Measurements from ENCODE around the gene RNASEH1. TPM values are rescaled to one million over a fixed set of nuclear protein-coding genes. Genes with fewer than 3 reads are reported as not detected.

The RNASEH1 gene
- polyA plus RNA-seq, 4 donors: 5.1 to 16.4 (median 9.6) TPM

GRCh38 chr2:3595985-3596384 lies 37.9 kb upstream of the RNASEH1 start:
- FAIRE-seq (no peak), DNase-seq (no peak)
- 81 to 89% (median 84%) methylated on average over 6 of the region's 6 CpGs for WGBS, 3 donors
- Histone ChIP-seq H3K4me1 (ENCODE audit: control insufficient read depth in 3 of 3, insufficient read depth in 2 of 3, low read depth in 1 of 3, low read length in 2 of 3) (peaks cover 0 to 6% (median 0%) of the 10 kb centered on the region in 3 donors), H3K4me3 (ENCODE audit: low read depth in 1 of 3, low read length in 3 of 3) (no peak overlapping the region), H3K36me3 (ENCODE audit: control insufficient read depth in 3 of 3, insufficient read depth in 2 of 3, low read depth in 1 of 3, low read length in 3 of 3) (no peaks in the 10 kb centered on the region), H3K27me3 (ENCODE audit: control insufficient read depth in 3 of 3, insufficient read depth in 3 of 3, low read length in 3 of 3) (no peaks in the 10 kb centered on the region), H3K9me3 (ENCODE audit: control insufficient read depth in 2 of 2, insufficient read depth in 1 of 2, low read depth in 1 of 2, low read length in 1 of 2) (no peaks in the 10 kb centered on the region), H3K27ac (ENCODE audit: low read depth in 1 of 3, low read length in 2 of 3) (no peak overlapping the region)

GRCh38 chr2:3595404-3595803 lies 37.3 kb upstream of the RNASEH1 start:
- Histone ChIP-seq H3K9me3 (ENCODE audit: control insufficient read depth in 2 of 2, insufficient read depth in 1 of 2, low read depth in 1 of 2, low read length in 1 of 2) (no peaks in the 10 kb centered on the region), H3K4me3 (ENCODE audit: low read depth in 1 of 3, low read length in 3 of 3) (no peak overlapping the region), H3K36me3 (ENCODE audit: control insufficient read depth in 3 of 3, insufficient read depth in 2 of 3, low read depth in 1 of 3, low read length in 3 of 3) (no peaks in the 10 kb centered on the region), H3K4me1 (ENCODE audit: control insufficient read depth in 3 of 3, insufficient read depth in 2 of 3, low read depth in 1 of 3, low read length in 2 of 3) (peaks cover 0 to 6% (median 0%) of the 10 kb centered on the region in 3 donors), H3K27me3 (ENCODE audit: control insufficient read depth in 3 of 3, insufficient read depth in 3 of 3, low read length in 3 of 3) (no peaks in the 10 kb centered on the region), H3K27ac (ENCODE audit: low read depth in 1 of 3, low read length in 2 of 3) (no peak overlapping the region)
- no peak for FAIRE-seq
- no peak for DNase-seq
- WGBS, 3 donors: 90 to 94% (median 93%) methylated on average over 11 of the region's 11 CpGs

GRCh38 chr2:3594493-3595281 lies 36.6 kb upstream of the RNASEH1 start, which contains the start of gene COLEC11:
TSS of gene COLEC11 (plus strand) at chr2:3595112. CDS start at chr2:3604341, 9,229 bp downstream.
- Histone ChIP-seq H3K36me3 (ENCODE audit: control insufficient read depth in 3 of 3, insufficient read depth in 2 of 3, low read depth in 1 of 3, low read length in 3 of 3) (no peaks in the 10 kb centered on the region), H3K9me3 (ENCODE audit: control insufficient read depth in 2 of 2, insufficient read depth in 1 of 2, low read depth in 1 of 2, low read length in 1 of 2) (no peaks in the 10 kb centered on the region), H3K4me3 (ENCODE audit: low read depth in 1 of 3, low read length in 3 of 3) (peak within 1 kb of the TSS in 1 of 3 donors; percentile 18), H3K4me1 (ENCODE audit: control insufficient read depth in 3 of 3, insufficient read depth in 2 of 3, low read depth in 1 of 3, low read length in 2 of 3) (peaks cover 0 to 6% (median 0%) of the 10 kb centered on the region in 3 donors), H3K27ac (ENCODE audit: low read depth in 1 of 3, low read length in 2 of 3) (no peak within 1 kb of the TSS), H3K27me3 (ENCODE audit: control insufficient read depth in 3 of 3, insufficient read depth in 3 of 3, low read length in 3 of 3) (no peaks in the 10 kb centered on the region)
- FAIRE-seq: no peak
- WGBS, 3 donors: 36 to 70% (median 66%) methylated on average over 35 to 40 of the region's 40 CpGs
- DNase-seq: peak in 1 of 2 donors; percentile 13

GRCh38 chr2:3589086-3589485 lies 31.0 kb upstream of the RNASEH1 start:
- Histone ChIP-seq H3K27ac (ENCODE audit: low read depth in 1 of 3, low read length in 2 of 3) (no peak overlapping the region), H3K4me3 (ENCODE audit: low read depth in 1 of 3, low read length in 3 of 3) (no peak overlapping the region), H3K27me3 (ENCODE audit: control insufficient read depth in 3 of 3, insufficient read depth in 3 of 3, low read length in 3 of 3) (no peaks in the 10 kb centered on the region), H3K9me3 (ENCODE audit: control insufficient read depth in 2 of 2, insufficient read depth in 1 of 2, low read depth in 1 of 2, low read length in 1 of 2) (no peaks in the 10 kb centered on the region), H3K36me3 (ENCODE audit: control insufficient read depth in 3 of 3, insufficient read depth in 2 of 3, low read depth in 1 of 3, low read length in 3 of 3) (peaks cover 2 to 25% (median 2%) of the 10 kb centered on the region in 3 donors), H3K4me1 (ENCODE audit: control insufficient read depth in 3 of 3, insufficient read depth in 2 of 3, low read depth in 1 of 3, low read length in 2 of 3) (peaks cover 0 to 15% (median 0%) of the 10 kb centered on the region in 3 donors)
- FAIRE-seq (no peak), DNase-seq (no peak)
- WGBS, 3 donors: 90 to 94% (median 91%) methylated on average over 11 of the region's 11 CpGs

GRCh38 chr2:3588084-3588483 lies 30.0 kb upstream of the RNASEH1 start:
- H3K36me3 ChIP-seq (ENCODE audit: control insufficient read depth in 3 of 3, insufficient read depth in 2 of 3, low read depth in 1 of 3, low read length in 3 of 3): peaks cover 3 to 25% (median 5%) of the 10 kb centered on the region in 3 donors
- H3K27ac ChIP-seq (ENCODE audit: low read depth in 1 of 3, low read length in 2 of 3): no peak overlapping the region
- H3K4me1 ChIP-seq (ENCODE audit: control insufficient read depth in 3 of 3, insufficient read depth in 2 of 3, low read depth in 1 of 3, low read length in 2 of 3): peaks cover 0 to 15% (median 0%) of the 10 kb centered on the region in 3 donors
- H3K4me3 ChIP-seq (ENCODE audit: low read depth in 1 of 3, low read length in 3 of 3): no peak overlapping the region
- DNase-seq (no peak), FAIRE-seq (no peak)
- WGBS, 3 donors: 86 to 90% (median 90%) methylated on average over 7 of the region's 7 CpGs
- no peaks in the 10 kb centered on the region for H3K9me3 ChIP-seq (ENCODE audit: control insufficient read depth in 2 of 2, insufficient read depth in 1 of 2, low read depth in 1 of 2, low read length in 1 of 2)
- no peaks in the 10 kb centered on the region for H3K27me3 ChIP-seq (ENCODE audit: control insufficient read depth in 3 of 3, insufficient read depth in 3 of 3, low read length in 3 of 3)

GRCh38 chr2:3587432-3587831 lies 29.3 kb upstream of the RNASEH1 start:
- no peaks in the 10 kb centered on the region for H3K9me3 ChIP-seq (ENCODE audit: control insufficient read depth in 2 of 2, insufficient read depth in 1 of 2, low read depth in 1 of 2, low read length in 1 of 2)
- H3K4me3 ChIP-seq (ENCODE audit: low read depth in 1 of 3, low read length in 3 of 3): no peak overlapping the region
- WGBS, 3 donors: 78 to 84% (median 80%) methylated on average over 6 of the region's 6 CpGs
- H3K27me3 ChIP-seq (ENCODE audit: control insufficient read depth in 3 of 3, insufficient read depth in 3 of 3, low read length in 3 of 3): no peaks in the 10 kb centered on the region
- H3K36me3 ChIP-seq (ENCODE audit: control insufficient read depth in 3 of 3, insufficient read depth in 2 of 3, low read depth in 1 of 3, low read length in 3 of 3): peaks cover 3 to 25% (median 5%) of the 10 kb centered on the region in 3 donors
- no peak for DNase-seq
- H3K4me1 ChIP-seq (ENCODE audit: control insufficient read depth in 3 of 3, insufficient read depth in 2 of 3, low read depth in 1 of 3, low read length in 2 of 3): peaks cover 0 to 15% (median 0%) of the 10 kb centered on the region in 3 donors
- no peak overlapping the region for H3K27ac ChIP-seq (ENCODE audit: low read depth in 1 of 3, low read length in 2 of 3)
- no peak for FAIRE-seq

- Histone ChIP-seq H3K4me3 (ENCODE audit: low read depth in 1 of 3, low read length in 3 of 3) (no peak overlapping the region), H3K27ac (ENCODE audit: low read depth in 1 of 3, low read length in 2 of 3) (no peak overlapping the region), H3K27me3 (ENCODE audit: control insufficient read depth in 3 of 3, insufficient read depth in 3 of 3, low read length in 3 of 3) (no peaks in the 10 kb centered on the region), H3K36me3 (ENCODE audit: control insufficient read depth in 3 of 3, insufficient read depth in 2 of 3, low read depth in 1 of 3, low read length in 3 of 3) (peaks cover 3 to 29% (median 5%) of the 10 kb centered on the region in 3 donors), H3K4me1 (ENCODE audit: control insufficient read depth in 3 of 3, insufficient read depth in 2 of 3, low read depth in 1 of 3, low read length in 2 of 3) (peaks cover 0 to 15% (median 0%) of the 10 kb centered on the region in 3 donors), H3K9me3 (ENCODE audit: control insufficient read depth in 2 of 2, insufficient read depth in 1 of 2, low read depth in 1 of 2, low read length in 1 of 2) (no peaks in the 10 kb centered on the region)
- WGBS, 3 donors: 87 to 92% (median 90%) methylated on average over 5 of the region's 5 CpGs
- no peak for FAIRE-seq
- DNase-seq: no peak
Observed at GRCh38 chr2:3587021-3587420, 28.9 kb upstream of the RNASEH1 start.

- no peak for DNase-seq
- H3K4me1 ChIP-seq (ENCODE audit: control insufficient read depth in 3 of 3, insufficient read depth in 2 of 3, low read depth in 1 of 3, low read length in 2 of 3): peaks cover 0 to 15% (median 0%) of the 10 kb centered on the region in 3 donors
- FAIRE-seq: no peak
- 68 to 77% (median 74%) methylated on average over 16 of the region's 16 CpGs for WGBS, 3 donors
- H3K36me3 ChIP-seq (ENCODE audit: control insufficient read depth in 3 of 3, insufficient read depth in 2 of 3, low read depth in 1 of 3, low read length in 3 of 3): peaks cover 3 to 34% (median 6%) of the 10 kb centered on the region in 3 donors
- no peak overlapping the region for H3K4me3 ChIP-seq (ENCODE audit: low read depth in 1 of 3, low read length in 3 of 3)
- no peaks in the 10 kb centered on the region for H3K27me3 ChIP-seq (ENCODE audit: control insufficient read depth in 3 of 3, insufficient read depth in 3 of 3, low read length in 3 of 3)
- H3K27ac ChIP-seq (ENCODE audit: low read depth in 1 of 3, low read length in 2 of 3): peak overlapping the region in 2 of 3 donors; percentile 46 to 57
- no peaks in the 10 kb centered on the region for H3K9me3 ChIP-seq (ENCODE audit: control insufficient read depth in 2 of 2, insufficient read depth in 1 of 2, low read depth in 1 of 2, low read length in 1 of 2)
Observed at GRCh38 chr2:3586220-3586619, 28.1 kb upstream of the RNASEH1 start.

All from small intestine (tissue), 7 donors.